Gastrocnemius medialis (tissue), 4 donors: ENCODE data around the gene ARF3. TPM values are rescaled to one million over a fixed set of nuclear protein-coding genes. Genes with fewer than 3 reads are reported as not detected.

Experiments used
- ATAC-seq, 2 donors: fragments of 150-250 bp; one replicate each; pipeline ENCODE4 v1.9.1; 2016
- DNase-seq, 2 donors: peaks; one replicate each; pipeline ENCODE4 v3.0.0-alpha.2; 2019
- H3K27ac ChIP-seq, 4 donors: fragments of 200-600 bp; sonication (generic); 1 replicate in 1 of 4; 2 replicates in 3 of 4; pipeline ENCODE4 v1.5.1; 2016 to 2018; ENCODE audit warnings: mild to moderate bottlenecking in 2 of 4, moderate library complexity in 1 of 4
- H3K27me3 ChIP-seq, 3 donors: fragments of 200-600 bp; sonication (generic) in 2 of 3; 1 replicate in 1 of 3; 2 replicates in 2 of 3; pipeline versions ENCODE4 v1.5.1 to v1.6.0; 2016 to 2019; ENCODE audit warnings: mild to moderate bottlenecking in 1 of 3, moderate library complexity in 1 of 3
- H3K36me3 ChIP-seq, 2 donors: fragments of 200-600 bp; sonication (generic) in 1 of 2; one replicate each; pipeline ENCODE4 v1.5.1; 2017 to 2018
- H3K4me1 ChIP-seq, 2 donors: fragments of 200-600 bp; sonication (generic) in 1 of 2; one replicate each; pipeline ENCODE4 v1.5.1; 2016 to 2017; ENCODE audit warnings: mild to moderate bottlenecking in 2 of 2
- H3K4me3 ChIP-seq, 4 donors: fragments of 200-600 bp; sonication (generic) in 3 of 4; 1 replicate in 1 of 4; 2 replicates in 3 of 4; pipeline ENCODE4 v1.5.1; 2016 to 2019; ENCODE audit warnings: mild to moderate bottlenecking in 2 of 4
- H3K9me3 ChIP-seq, 3 donors: fragments of 200-600 bp; sonication (generic) in 2 of 3; 1 replicate in 1 of 3; 2 replicates in 2 of 3; pipeline ENCODE4 v1.5.1; 2016 to 2019
- POLR2A ChIP-seq, 2 donors: fragments of 450-650 bp; IDR thresholded peaks; one replicate each; pipeline ENCODE4 v1.6.1; 2017; ENCODE audit warnings: antibody characterized with exemption in 2 of 2, mild to moderate bottlenecking in 2 of 2, moderate library complexity in 2 of 2
- in situ Hi-C, 4 donors: fragments of 200-750 bp; cut with MboI; loops; one replicate each; pipeline versions ENCODE4 v1.15.0 to v1.8.0; 2017; ENCODE audit warnings: low sequenced_read_pairs in 4 of 4
- intact Hi-C: fragments of 100-400 bp; cut with DNase I; formaldehyde crosslinking; loops from one replicate; pipeline ENCODE4 v1.15.1; 2023; ENCODE audit warnings: low total_unique reads
- total RNA-seq, 4 donors: library from RNA; depleted of rRNA; stranded (reverse); fragments of >200 nt; gene quantifications; one replicate each; pipeline versions ENCODE4 v1.1.0 to v1.2.3, GENCODE V29; 2016
- TF ChIP-seq, protein P1 (sequence below), 5 experiments: fragments of 450-650 bp in 3 of 5; fragments of 200-600 bp in 2 of 5; sonication (generic) in 2 of 5; IDR thresholded peaks in 4 of 5; conservative IDR thresholded peaks in 1 of 5; 1 replicate in 4 of 5; 2 replicates in 1 of 5; pipeline ENCODE4 v1.5.1; 2016 to 2019; ENCODE audit warnings: antibody characterized with exemption in 5 of 5, mild to moderate bottlenecking in 3 of 5, moderate library complexity in 3 of 5

The ARF3 gene
- total RNA-seq, 4 donors from 2014 or later, result 4.9 to 17.2 (median 13.5) TPM

DNA sequence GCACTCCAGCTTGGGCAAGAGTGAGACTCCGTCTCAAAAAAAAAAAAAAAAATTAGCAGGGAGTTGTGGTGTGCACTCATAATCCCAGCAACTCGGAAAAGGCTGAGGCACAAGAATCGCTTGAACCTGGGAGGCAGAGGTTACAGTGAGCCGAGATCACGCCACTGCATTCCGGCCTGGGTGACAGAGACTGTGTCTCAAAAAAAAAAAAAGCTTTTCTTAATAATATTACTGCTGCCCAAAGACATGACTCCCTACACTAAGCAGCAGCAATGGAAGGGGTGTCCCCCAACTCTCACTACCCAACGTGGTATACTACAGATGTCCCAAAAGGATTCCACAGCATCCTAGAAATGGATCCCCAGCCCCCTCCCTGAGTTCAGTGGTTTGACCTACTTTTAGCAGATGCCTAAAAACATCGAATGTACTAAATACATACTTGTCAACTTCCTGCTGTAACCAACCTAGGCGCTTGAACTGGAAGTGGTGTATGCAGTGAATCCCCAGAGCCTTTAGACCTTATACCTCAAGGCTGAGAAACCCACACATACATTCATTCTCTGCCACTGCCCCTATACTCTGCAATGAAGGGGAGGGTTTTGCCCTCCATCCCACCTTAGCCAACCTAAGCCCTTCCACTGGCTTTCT, 23.5 kb downstream of the ARF3 start:
- DNase-seq (no peak), ATAC-seq (no peak)
- intact Hi-C loops (no loop called here), in situ Hi-C loops (loop anchor here in 1 of 4 donors (10.0 kb wide), 1 partner anchor 79 kb away; the partner anchor contains the start of gene DDX23)
- H3K4me1 ChIP-seq, result no peaks in the 10 kb centered on the region
- no peaks in the 10 kb centered on the region for H3K9me3 ChIP-seq
- no peaks in the 10 kb centered on the region for H3K27me3 ChIP-seq
- TF ChIP-seq, protein P1, sequence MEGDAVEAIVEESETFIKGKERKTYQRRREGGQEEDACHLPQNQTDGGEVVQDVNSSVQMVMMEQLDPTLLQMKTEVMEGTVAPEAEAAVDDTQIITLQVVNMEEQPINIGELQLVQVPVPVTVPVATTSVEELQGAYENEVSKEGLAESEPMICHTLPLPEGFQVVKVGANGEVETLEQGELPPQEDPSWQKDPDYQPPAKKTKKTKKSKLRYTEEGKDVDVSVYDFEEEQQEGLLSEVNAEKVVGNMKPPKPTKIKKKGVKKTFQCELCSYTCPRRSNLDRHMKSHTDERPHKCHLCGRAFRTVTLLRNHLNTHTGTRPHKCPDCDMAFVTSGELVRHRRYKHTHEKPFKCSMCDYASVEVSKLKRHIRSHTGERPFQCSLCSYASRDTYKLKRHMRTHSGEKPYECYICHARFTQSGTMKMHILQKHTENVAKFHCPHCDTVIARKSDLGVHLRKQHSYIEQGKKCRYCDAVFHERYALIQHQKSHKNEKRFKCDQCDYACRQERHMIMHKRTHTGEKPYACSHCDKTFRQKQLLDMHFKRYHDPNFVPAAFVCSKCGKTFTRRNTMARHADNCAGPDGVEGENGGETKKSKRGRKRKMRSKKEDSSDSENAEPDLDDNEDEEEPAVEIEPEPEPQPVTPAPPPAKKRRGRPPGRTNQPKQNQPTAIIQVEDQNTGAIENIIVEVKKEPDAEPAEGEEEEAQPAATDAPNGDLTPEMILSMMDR (IDR thresholded peaks at IDR 0.05 in 4 of 5, conservative IDR thresholded peaks at IDR 0.05 in 1 of 5), result no peak
- TF ChIP-seq POLR2A (IDR thresholded peaks at IDR 0.05), result no peak
- no peak overlapping the region for H3K4me3 ChIP-seq
- no peak overlapping the region for H3K27ac ChIP-seq
- H3K36me3 ChIP-seq, result peaks cover 0 to 23% of the 10 kb centered on the region in 2 donors

- H3K27me3 ChIP-seq, result no peaks in the 10 kb centered on the region
- no peaks in the 10 kb centered on the region for H3K4me1 ChIP-seq
- TF ChIP-seq POLR2A (IDR thresholded peaks at IDR 0.05), result no peak
- TF ChIP-seq, protein P1 (IDR thresholded peaks at IDR 0.05 in 4 of 5, conservative IDR thresholded peaks at IDR 0.05 in 1 of 5), result no peak
- no peak overlapping the region for H3K27ac ChIP-seq
- no peak overlapping the region for H3K4me3 ChIP-seq
- intact Hi-C loops (no loop called here), in situ Hi-C loops (loop anchor here in 1 of 4 donors (10.0 kb wide), 1 partner anchor 78 kb away; the partner anchor contains the start of gene DDX23)
- peaks cover 0 to 17% of the 10 kb centered on the region in 2 donors for H3K36me3 ChIP-seq
- DNase-seq, result no peak
- ATAC-seq, result no peak
- no peaks in the 10 kb centered on the region for H3K9me3 ChIP-seq
These were observed 24.4 kb downstream of the ARF3 start for GRCh38 chr12:48932878-48933277.

- Histone ChIP-seq H3K27ac (no peak overlapping the region), H3K4me1 (no peaks in the 10 kb centered on the region), H3K9me3 (no peaks in the 10 kb centered on the region), H3K27me3 (no peaks in the 10 kb centered on the region), H3K4me3 (no peak overlapping the region), H3K36me3 (peaks cover 0 to 13% of the 10 kb centered on the region in 2 donors)
- DNase-seq, result no peak
- TF ChIP-seq, protein P1 (IDR thresholded peaks at IDR 0.05 in 4 of 5, conservative IDR thresholded peaks at IDR 0.05 in 1 of 5), result no peak
- no peak for TF ChIP-seq POLR2A (IDR thresholded peaks at IDR 0.05)
- intact Hi-C loops (no loop called here), in situ Hi-C loops (loop anchor here in 1 of 4 donors (10.0 kb wide), 1 partner anchor 76 kb away; the partner anchor contains the start of gene DDX23)
- ATAC-seq, result no peak
These were observed 26.8 kb downstream of the ARF3 start for GRCh38 chr12:48930475-48930874.

- Histone ChIP-seq H3K27ac (no peak overlapping the region), H3K9me3 (no peaks in the 10 kb centered on the region), H3K4me1 (peaks cover 0 to 7% of the 10 kb centered on the region in 2 donors), H3K4me3 (no peak overlapping the region), H3K27me3 (no peaks in the 10 kb centered on the region), H3K36me3 (peaks cover 0 to 13% of the 10 kb centered on the region in 2 donors)
- DNase-seq (no peak), ATAC-seq (no peak)
- in situ Hi-C loops (no loop called here), intact Hi-C loops (no loop called here)
- TF ChIP-seq POLR2A (IDR thresholded peaks at IDR 0.05), result no peak
- TF ChIP-seq, protein P1 (IDR thresholded peaks at IDR 0.05 in 4 of 5, conservative IDR thresholded peaks at IDR 0.05 in 1 of 5), result no peak
These were observed 27.7 kb downstream of the ARF3 start for GRCh38 chr12:48929551-48929950.
